H1 (cell line): ENCODE measurements around the gene STK39. TPM values are rescaled to one million over a fixed set of nuclear protein-coding genes. Genes with fewer than 3 reads are reported as not detected.

ENCODE experiments used
- EZH2 ChIP-seq: fragments of 200-600 bp; sonication (generic); IDR thresholded peaks from 2 replicates; pipeline ENCODE4 v1.7.1; 2012; ENCODE audit warnings: low read depth, mild to moderate bottlenecking, moderate library complexity, low read length, inconsistent platforms; ENCODE audit not compliant: severe bottlenecking
- MAFK ChIP-seq: IDR thresholded peaks from 2 replicates; pipeline ENCODE4 v1.6.1; 2012; ENCODE audit warnings: low read depth, mild to moderate bottlenecking, improper control_type of control experiment, low read length
- POLR2AphosphoS5 ChIP-seq: IDR thresholded peaks from 2 replicates; pipeline ENCODE4 v1.6.1; 2011; ENCODE audit warnings: low read depth, low read length
- RFX5 ChIP-seq: IDR thresholded peaks from 2 replicates; pipeline ENCODE4 v1.6.1; 2011; ENCODE audit warnings: low read depth, low read length, improper control_type of control experiment, borderline replicate concordance
- polyA plus RNA-seq, 7 experiments: library from polyadenylated mRNA; depleted of rRNA in 3 of 7; stranded (reverse) in 5 of 7; unstranded in 2 of 7; fragments of >200 nt in 5 of 7; fragments of 200-250 nt in 2 of 7; gene quantifications; 1 replicate in 5 of 7; 2 replicates in 1 of 7; 4 replicates in 1 of 7; pipeline versions ENCODE4 v1.2.1 to v1.2.3, GENCODE V29; 2011 to 2013; ENCODE audit warnings: missing spikeins in 2 of 7, mixed read lengths in 2 of 7
- total RNA-seq: library from RNA; stranded (reverse); fragmentation: NEBNext Ultra II Directional; extraction: Animal tissue kit (Norgen Biotek cat#: 25700); gene quantifications from 2 replicates; pipeline ENCODE4 v1.2.1, GENCODE V29; 2021

The STK39 gene
- total and polyA plus RNA-seq, 2 of the 8 experiments (the other 6 are each of a cell fraction or from before 2014, with no cell fraction given), result 13.7 to 23.8 TPM

DNA sequence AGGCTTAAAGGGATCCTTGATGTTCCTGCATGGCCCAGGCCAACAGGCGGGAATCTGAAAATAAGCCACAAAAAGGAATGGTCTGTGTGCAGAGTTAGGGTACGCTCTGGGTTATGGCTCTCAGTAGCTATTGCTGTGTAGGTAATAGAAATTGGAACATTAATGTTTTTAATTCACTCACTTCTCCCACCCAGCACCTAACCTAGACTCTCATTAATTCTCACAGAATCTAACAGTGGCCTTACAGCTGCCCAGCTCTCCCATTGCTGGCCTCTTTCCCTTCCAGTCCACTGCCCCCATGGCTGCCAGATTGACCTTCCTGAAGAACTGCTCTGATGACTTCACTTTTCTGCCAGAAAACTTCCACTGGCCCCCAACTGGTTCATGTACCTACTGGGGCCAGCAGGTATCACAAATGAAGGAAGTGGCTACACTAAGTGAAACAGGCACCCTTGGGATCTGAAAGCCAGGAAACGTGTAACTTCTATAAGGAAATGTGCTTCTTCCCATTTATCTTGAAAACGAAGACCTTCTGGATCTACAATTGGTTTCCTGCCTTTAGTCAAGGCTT is 315.2 kb downstream of the STK39 start (continued):
- no peak for TF ChIP-seq EZH2
- TF ChIP-seq MAFK, result no peak
- TF ChIP-seq POLR2AphosphoS5, result no peak
- no peak for TF ChIP-seq RFX5
